Erythroblast (primary cell): ENCODE data around the gene RNF19B.
A peak's percentile ranks its signal among the peaks of the same experiment; 100 is the strongest.
"Not testable (repeated sequence)": the region's sequence is repeated elsewhere in the genome, so short reads cannot be mapped to it uniquely, and the experiment has no call there.

Experiments
- DNase-seq, 2 experiments: peaks; one replicate each; lab custom pipeline; 2025; lab: John Stamatoyannopoulos, UW
- GATA1 ChIP-seq: IDR thresholded peaks from 2 replicates; pipeline ENCODE4 v1.6.1; 2011; ENCODE audit warnings: low read depth, mild to moderate bottlenecking, control low read depth, low read length, moderate library complexity
- POLR2A ChIP-seq: IDR thresholded peaks from 2 replicates; pipeline ENCODE4 v1.6.1; 2011; ENCODE audit warnings: mild to moderate bottlenecking, low read length

Gene RNF19B

DNA sequence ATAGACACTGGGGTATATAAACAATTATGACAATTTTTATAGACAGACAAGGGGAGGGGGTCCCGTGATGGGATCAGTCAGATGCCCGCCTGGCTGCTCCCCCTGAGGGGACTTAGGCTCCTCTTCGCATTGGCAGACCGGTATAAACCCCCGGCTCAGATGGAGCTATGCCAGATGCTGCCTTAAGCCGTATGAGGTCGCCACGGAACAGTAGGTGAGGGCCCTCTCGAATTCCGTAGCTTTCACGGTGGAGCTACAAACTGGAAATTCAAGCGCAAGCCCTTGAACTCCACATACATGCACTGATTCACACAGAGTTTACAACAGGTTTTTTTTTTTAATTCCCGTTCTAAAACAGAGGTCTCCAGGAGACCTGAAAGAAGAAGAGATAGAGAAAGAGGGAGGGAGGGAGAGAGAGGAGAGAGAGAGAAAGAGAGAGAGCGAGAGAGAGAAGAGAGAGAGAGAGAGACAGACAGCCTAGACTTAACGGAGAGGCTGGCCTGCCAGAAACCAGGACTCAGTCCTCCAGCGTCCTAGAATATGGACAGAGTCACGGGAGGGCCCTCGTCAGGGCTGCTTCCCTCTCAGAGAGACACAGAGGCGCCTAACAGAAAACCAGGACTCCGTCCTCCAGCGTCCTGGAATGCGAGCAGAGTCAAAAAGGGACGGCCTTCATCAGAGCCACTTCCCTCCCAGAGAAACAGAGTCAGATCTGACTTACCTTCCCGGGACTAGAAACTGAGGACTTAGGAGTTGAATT lies 39.0 kb downstream of the RNF19B start:
- peak; percentile 12 to 15 for DNase-seq
- no peak for TF ChIP-seq POLR2A
- no peak for TF ChIP-seq GATA1

DNA sequence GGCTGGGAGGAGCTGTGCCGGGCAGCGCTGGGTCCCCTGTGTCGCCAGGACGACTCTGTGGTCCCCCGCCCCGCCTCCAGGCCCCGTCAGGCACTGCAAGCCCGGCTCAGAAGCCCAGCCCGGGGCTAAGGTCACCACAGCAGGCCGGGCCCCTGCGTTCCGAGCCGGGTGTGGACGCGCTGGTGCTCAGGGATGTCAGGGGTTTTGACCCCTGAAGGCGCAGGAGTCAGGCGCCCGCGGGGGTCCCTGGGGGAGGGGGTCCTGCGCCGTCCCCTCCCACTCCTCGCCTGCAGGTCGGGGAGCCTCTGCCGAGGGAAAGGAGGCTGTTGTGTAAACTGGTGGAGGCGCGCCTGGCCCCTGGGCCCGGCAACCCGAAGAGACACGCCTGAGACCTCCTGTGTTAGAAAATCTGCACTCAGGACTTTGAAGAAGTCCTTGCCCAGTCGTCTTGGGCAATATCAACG lies 39.7 kb downstream of the RNF19B start:
- TF ChIP-seq POLR2A: no peak
- no peak for TF ChIP-seq GATA1
- DNase-seq: no peak

DNA sequence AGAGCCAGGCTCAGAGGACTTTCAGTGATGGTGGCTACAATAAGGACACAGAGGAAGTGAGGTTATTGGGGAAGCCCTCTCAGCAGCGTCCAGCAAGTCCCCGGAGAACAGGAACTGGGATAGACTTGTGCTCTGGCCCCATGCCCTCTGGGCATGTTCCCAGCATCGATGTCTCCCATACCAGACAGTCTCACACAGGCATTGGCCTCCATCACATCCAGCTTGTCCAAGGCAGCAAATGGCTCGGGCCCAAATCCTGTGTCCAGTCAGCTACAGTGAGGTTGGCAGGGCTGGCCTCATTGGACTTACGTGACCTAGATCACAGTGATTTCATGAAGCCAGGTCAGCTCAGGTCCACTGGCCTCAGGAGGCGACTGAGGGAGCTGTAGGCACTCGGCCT lies 43.8 kb downstream of the RNF19B start:
- TF ChIP-seq POLR2A (no peak), GATA1 (no peak)
- DNase-seq: no peak

GRCh38 chr1:32919811-32920733 lies 44.5 kb downstream of the RNF19B start:
- TF ChIP-seq GATA1 (no peak), POLR2A (no peak)
- DNase-seq: peak in 1 of 2 experiments; percentile 73

- TF ChIP-seq POLR2A: no peak
- TF ChIP-seq GATA1: no peak
- no peak for DNase-seq
Observed at GRCh38 chr1:32918179-32918578, 46.4 kb downstream of the RNF19B start.

DNA sequence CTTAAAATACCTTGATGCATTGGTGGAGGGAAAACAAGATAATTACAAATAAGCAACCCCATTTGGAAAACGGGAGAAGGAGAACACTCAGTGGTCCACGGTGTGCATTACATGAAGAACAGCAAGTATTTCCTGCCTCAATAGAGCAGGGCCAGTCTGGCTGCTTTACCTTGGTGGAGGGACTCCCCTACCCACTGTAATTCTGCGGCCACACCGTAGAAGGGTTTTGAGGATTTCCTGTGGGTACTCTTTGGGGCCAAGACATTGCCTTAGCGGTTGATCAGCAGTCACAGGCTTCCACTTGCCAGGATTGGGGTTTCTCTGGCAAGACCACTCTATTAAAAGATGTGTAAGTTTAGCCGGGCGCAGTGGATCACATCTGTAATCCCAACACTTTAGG lies 47.1 kb downstream of the RNF19B start:
- TF ChIP-seq POLR2A (no peak), GATA1 (no peak)
- no peak for DNase-seq

DNA sequence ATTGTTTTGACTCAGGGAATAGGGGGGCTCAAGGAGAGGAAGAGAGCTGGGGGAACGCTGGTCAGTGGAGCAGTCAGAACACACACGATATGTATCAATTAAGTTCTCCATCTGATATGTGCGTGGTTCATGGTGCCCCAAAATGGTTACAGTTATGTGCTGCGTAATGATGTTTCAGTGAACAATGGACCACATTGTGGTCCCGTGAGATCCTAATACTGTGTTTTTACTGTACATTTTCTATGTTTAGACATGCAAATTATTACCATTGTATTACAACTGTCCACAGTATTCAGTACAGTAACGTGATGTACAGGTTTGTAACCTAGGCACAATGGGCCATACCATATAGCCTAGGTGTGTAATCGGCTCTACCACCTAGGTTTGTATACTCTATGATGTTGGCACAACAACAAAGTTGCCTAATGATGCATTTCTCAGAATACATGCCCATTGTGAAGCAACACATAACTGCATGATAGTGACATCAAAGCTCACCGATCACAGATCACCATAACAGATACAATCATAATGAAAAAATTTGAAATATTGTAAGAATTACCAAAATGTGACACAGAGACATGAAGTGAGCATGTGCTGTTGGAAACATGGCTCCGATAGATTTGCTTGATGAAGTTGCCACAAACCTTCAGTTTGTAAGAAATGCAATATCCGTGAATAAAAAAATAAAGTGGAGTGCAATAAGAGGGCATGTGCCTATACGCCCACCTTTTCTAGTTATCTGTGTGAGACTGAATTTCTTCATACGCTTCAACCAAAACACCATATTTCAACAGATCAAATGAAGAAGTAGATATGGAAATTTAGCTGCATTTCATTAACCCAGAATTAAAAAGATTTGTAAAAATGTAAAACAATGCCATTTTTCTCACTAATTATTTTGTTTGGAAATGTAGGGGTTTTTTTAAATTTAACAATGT lies 48.6 kb downstream of the RNF19B start:
- DNase-seq: no peak
- no peak for TF ChIP-seq GATA1
- no peak for TF ChIP-seq POLR2A

- no peak for DNase-seq
- no peak for TF ChIP-seq POLR2A
- no peak for TF ChIP-seq GATA1
Observed at GRCh38 chr1:32910319-32910718, 54.3 kb downstream of the RNF19B start.

GRCh38 chr1:32907435-32907834 lies 57.2 kb downstream of the RNF19B start:
- no peak for DNase-seq
- TF ChIP-seq GATA1 (no peak), POLR2A (no peak)

- TF ChIP-seq GATA1 (no peak), POLR2A (no peak)
- DNase-seq: no peak
Observed at GRCh38 chr1:32906654-32907053, 58.0 kb downstream of the RNF19B start.

DNA sequence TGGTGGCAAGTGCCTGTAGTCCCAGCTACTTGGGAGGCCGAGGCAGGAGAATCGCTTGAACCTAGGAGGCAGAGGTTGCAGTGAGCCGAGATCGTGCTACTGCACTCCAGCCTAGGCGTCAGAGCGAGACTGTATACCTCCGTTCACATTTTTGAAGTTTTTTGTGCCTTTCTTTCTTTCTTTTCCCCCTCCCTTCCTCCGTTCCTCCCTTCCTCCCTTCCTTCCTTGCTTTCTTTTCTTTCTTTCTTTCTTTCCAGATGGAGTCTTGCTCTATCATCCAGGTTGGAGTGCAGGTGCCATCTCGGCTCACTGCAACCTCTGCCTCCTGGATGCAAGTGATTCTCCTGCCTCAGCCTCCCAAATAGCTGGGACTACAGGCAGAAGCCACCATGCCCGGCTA lies 59.0 kb downstream of the RNF19B start:
- not testable (repeated sequence) for DNase-seq

GRCh38 chr1:32904797-32905196 lies 59.8 kb downstream of the RNF19B start:
- DNase-seq: no peak
- TF ChIP-seq POLR2A: no peak
- no peak for TF ChIP-seq GATA1

GRCh38 chr1:32903991-32904785 lies 60.4 kb downstream of the RNF19B start:
- DNase-seq: no peak
- TF ChIP-seq POLR2A (no peak), GATA1 (no peak)
